GM18498 (cell line): ENCODE results near the gene DUSP9.

Source experiments
- ATAC-seq: cut with Tn5 transposase; IDR thresholded peaks from one replicate; pipeline ENCODE4 v1.9.1; 2021; ENCODE audit warnings: mild to moderate bottlenecking, moderate library complexity; ENCODE audit not compliant: unreplicated experiment

DUSP9 gene

DNA sequence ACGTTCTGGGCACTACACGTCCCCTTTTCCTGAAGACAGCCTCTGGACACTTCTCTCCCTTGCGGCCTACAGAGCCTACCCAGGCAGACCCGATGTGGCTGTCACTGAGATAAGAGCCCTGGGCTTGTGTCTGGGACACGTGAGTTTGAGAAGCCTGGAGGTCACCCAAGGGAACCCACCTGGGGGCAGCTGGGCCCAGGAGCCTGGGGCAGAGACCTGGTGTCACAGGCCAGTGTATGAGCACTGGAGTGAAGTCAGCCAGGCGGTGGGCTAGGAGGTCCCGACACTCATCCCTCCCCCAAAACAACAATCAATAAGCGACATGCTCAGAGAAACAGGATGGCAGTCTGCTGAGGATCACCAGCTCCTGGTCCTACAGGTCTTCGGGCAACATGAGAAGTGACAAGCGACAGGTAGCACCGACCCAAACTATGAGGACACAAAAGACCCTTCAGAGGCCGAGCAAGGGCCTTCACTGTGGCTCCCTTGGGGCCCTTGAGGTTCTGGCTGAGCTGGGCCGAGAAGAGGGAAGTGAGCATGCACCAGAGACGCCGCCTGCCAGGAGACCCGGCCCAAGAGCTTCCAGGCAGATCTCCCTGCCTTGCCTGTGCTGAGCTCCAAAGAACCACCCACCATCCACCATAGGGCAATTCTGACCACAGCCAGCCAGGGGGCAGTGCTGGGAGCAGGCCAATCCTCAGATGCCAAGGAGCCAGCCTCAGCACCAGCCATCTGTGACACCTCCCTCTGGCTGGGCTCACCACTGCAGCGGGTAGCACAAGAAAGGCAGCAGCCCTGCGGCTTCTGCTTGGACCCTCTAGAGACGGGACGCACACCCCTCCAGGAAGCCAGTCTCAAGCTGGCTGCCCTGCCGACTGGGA lies 11.0 kb upstream of the DUSP9 start:
- ATAC-seq = no peak

GRCh38 chrX:153636716-153637115 lies 10.3 kb upstream of the DUSP9 start:
- no peak for ATAC-seq

DNA sequence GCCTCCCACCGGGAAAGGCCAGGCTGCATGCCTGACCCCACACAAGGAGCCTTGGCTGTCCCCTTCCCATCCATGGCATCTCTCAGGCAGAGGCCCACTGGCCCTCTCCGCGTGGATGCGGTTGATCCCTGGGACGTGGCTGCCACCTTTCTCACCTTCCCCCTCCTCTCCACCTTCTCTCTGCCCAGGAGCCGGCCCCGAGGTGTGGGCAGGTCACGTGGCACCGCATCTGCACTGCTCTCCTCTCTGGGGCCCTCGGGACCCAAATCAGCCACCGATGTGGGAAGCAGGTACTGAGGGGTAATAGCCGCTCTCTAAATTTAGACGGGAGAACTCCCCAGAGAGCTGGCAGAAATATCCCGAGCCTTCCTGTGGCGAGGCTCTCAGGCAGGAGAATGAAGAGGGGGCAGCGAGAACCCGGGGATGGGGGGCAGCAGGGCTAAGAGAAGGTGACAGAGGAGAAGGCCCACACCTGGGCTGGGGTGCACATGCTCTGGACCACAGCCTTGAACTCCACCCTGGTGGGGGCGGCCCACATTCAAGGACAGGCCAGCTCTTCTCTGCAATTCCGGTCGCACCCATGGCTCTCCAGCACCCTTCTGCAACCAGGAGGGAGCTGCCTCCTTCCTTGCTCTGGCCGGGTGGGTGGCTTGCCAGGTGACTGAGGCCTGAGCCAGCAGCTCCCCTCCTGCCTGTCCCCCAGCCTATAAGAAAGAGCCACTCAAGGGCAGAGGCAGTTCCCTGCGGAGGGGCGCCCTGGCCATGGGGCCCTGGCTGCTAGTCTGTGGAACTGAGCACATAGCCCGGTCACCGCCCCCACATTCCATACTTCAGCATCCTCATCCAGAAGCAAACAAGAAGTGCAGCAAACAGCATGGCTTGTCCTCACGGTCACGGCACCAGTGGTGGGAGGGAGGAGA lies 9.6 kb upstream of the DUSP9 start:
- no peak for ATAC-seq

DNA sequence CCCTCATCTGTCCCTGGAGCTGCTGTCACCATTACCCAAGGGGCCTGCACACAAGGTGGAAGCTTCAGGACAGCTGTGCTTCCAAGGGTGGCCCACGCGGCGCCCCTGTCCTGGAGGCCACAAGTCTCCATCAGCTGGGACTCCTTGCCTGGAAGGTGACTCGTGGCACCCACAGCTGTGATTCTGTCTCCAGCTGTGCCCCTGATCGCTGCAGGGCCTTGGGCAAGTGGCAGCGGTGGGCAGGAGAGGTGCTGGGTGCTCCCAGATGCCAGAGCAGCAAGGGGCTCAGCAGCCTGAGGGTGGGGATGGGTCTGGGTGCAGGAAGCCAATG lies 9.0 kb upstream of the DUSP9 start:
- no peak for ATAC-seq

- ATAC-seq = no peak
Measured at GRCh38 chrX:153638436-153639176, 8.4 kb upstream of the DUSP9 start.

- no peak for ATAC-seq
Measured at GRCh38 chrX:153639177-153640044, 7.6 kb upstream of the DUSP9 start.

GRCh38 chrX:153640045-153640686 lies 6.8 kb upstream of the DUSP9 start:
- ATAC-seq = no peak

DNA sequence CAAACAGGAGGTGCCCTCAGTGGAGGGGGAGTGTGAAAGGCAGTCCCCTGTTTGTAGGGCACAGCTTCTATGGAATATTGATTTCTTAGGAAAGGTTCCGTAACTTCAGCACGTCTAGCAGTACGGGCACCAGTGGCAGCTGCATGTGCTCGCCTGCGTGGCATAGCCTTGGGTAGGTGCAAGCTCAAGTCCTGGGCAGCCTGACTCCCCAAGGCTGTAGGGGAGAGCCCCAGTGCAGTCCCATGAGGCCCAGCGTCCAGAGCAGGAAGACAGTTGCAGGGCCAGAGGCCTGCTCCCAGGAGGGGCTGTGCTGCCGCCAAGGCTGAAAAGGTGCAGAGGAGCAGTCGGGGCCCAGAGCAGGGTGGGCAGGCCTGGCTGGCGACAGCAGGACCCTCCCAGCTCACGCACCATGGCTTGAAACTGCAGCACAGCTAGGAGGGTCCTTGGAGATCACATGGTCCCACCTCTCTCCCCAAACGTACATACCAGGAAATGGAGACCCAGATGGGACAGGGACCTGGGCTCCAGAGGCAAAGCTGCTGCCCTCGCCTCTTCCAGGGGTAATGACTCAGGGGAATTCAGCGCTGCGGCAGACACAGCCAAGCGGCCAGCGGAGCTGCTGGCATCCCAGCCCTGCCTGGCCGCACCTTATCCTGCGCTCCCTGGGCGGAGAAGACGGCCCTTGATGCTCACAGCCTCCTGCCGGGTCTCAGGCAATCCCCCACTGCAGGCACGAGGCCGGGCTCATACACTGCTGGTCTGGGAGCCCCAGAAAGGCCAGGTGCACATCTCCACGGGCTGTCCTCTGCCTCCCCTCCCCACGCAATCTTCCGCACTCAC lies 6.0 kb upstream of the DUSP9 start:
- no peak for ATAC-seq

GRCh38 chrX:153641627-153642026 lies 5.4 kb upstream of the DUSP9 start:
- ATAC-seq = no peak

- no peak for ATAC-seq
Measured at GRCh38 chrX:153642051-153642654, 4.8 kb upstream of the DUSP9 start.

- no peak for ATAC-seq
Measured at GRCh38 chrX:153642655-153643430, 4.2 kb upstream of the DUSP9 start.

- ATAC-seq = no peak
Measured at GRCh38 chrX:153643431-153644351, 3.3 kb upstream of the DUSP9 start.

- ATAC-seq = no peak
Measured at GRCh38 chrX:153644356-153645125, 2.5 kb upstream of the DUSP9 start.

DNA sequence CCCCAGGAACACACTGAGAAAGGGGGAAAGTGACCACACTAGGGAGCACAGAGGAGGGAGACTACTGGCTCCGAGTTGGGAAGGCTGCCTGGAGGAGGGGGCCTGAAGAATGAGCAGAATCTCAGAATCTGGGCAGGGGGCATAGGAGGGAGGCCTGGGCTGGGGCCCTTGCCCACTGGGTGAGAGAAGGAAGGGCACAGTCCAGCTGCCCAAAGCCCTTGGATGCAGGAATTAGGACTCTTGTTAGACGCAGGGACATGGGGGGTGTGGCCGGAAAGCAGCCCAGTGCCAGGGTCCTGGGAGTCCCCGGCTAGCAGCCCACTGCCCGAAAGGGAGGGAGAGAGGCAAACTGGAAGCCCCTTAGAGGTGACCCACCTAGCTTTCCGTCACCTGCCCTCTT lies 1.9 kb upstream of the DUSP9 start:
- ATAC-seq = no peak

- ATAC-seq = no peak
Measured at GRCh38 chrX:153645921-153646488, 998 bp upstream of the DUSP9 start.
